Measurements from ENCODE around the gene GCK.
"Not testable (repeated sequence)": the region's sequence is repeated elsewhere in the genome, so short reads cannot be mapped to it uniquely, and the experiment has no call there.

The GCK gene

GRCh38 chr7:44210107-44210506, 20.9 kb upstream of the GCK start:
- no peak for DNase-seq (ENCODE audit: low read depth)
- TF ChIP-seq, protein P1, sequence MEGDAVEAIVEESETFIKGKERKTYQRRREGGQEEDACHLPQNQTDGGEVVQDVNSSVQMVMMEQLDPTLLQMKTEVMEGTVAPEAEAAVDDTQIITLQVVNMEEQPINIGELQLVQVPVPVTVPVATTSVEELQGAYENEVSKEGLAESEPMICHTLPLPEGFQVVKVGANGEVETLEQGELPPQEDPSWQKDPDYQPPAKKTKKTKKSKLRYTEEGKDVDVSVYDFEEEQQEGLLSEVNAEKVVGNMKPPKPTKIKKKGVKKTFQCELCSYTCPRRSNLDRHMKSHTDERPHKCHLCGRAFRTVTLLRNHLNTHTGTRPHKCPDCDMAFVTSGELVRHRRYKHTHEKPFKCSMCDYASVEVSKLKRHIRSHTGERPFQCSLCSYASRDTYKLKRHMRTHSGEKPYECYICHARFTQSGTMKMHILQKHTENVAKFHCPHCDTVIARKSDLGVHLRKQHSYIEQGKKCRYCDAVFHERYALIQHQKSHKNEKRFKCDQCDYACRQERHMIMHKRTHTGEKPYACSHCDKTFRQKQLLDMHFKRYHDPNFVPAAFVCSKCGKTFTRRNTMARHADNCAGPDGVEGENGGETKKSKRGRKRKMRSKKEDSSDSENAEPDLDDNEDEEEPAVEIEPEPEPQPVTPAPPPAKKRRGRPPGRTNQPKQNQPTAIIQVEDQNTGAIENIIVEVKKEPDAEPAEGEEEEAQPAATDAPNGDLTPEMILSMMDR (IDR thresholded peaks at IDR 0.05; ENCODE audit: low read depth, low read length, missing control alignments), result no peak
- H3K4me3 ChIP-seq (ENCODE audit: low read depth, low read length), result no peak overlapping the region
- in situ Hi-C loops (cut with HindIII; ENCODE audit: low sequenced_read_pairs), result loop anchor here (5.0 kb wide), 3 partner anchors 53 to 133 kb away; no protein-coding TSS in a partner anchor

DNA sequence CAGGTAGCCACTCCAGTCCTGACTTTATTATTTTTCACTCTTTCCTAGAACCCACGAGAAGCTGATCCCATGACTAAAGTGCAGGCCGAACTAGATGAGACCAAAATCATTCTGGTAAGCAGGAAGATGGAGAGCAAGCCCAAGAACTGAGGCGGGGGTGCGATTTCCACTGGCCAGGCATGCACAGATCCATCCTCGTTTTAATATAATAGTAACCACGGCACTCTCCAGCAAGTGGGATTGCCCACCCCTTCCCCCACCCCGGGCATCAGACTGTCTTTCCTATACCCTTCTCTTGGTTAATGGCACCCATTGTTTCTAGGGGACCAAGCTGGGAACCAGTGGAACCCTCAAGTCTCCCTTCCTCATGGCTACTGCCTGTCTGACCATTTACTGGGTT, 18.8 kb upstream of the GCK start:
- TF ChIP-seq, protein P1 (IDR thresholded peaks at IDR 0.05; ENCODE audit: low read depth, low read length, missing control alignments), result no peak
- in situ Hi-C loops (cut with HindIII; ENCODE audit: low sequenced_read_pairs), result no loop called here
- no peak for DNase-seq (ENCODE audit: low read depth)

DNA sequence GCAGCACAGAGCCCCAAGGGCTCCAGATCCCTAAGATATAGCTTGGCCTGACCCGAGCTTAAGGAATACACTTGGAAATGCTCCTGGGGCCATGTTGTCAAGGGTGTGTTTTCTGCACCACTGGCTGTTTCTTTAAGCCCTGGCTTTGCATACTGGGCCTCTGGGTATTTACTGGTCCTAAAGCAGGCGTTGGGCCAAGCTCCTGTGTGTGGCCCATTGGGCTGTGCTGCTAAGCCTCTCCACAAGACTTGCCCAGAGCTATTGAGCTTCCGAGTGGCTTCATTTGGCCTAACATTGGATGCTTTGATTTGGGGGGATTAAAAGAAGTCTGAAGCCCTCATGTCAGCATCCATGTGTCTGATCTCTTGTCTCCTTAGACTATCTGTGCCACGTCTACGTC, 16.8 kb upstream of the GCK start:
- no peak overlapping the region for H3K4me3 ChIP-seq (ENCODE audit: low read depth, low read length)
- in situ Hi-C loops (cut with HindIII; ENCODE audit: low sequenced_read_pairs), result no loop called here
- no peak for DNase-seq (ENCODE audit: low read depth)
- TF ChIP-seq, protein P1 (IDR thresholded peaks at IDR 0.05; ENCODE audit: low read depth, low read length, missing control alignments), result no peak

More for the DNA sequence above, 18.8 kb upstream of the GCK start:
- H3K4me3 ChIP-seq (ENCODE audit: low read depth, low read length), result no peak overlapping the region

GRCh38 chr7:44201813-44202212, 12.6 kb upstream of the GCK start:
- no peak for DNase-seq (ENCODE audit: low read depth)
- peak overlapping the region; percentile 87 for H3K4me3 ChIP-seq (ENCODE audit: low read depth, low read length)
- in situ Hi-C loops (cut with HindIII; ENCODE audit: low sequenced_read_pairs), result no loop called here
- TF ChIP-seq, protein P1 (IDR thresholded peaks at IDR 0.05; ENCODE audit: low read depth, low read length, missing control alignments), result no peak

GRCh38 chr7:44200699-44201461, 11.6 kb upstream of the GCK start, which contains the start of gene YKT6:
Gene YKT6, plus strand, starts transcription at chr7:44200978. Its CDS starts 158 bp downstream, at chr7:44201136.
- in situ Hi-C loops (cut with HindIII; ENCODE audit: low sequenced_read_pairs), result no loop called here
- DNase-seq (ENCODE audit: low read depth), result peak; percentile 77
- TF ChIP-seq, protein P1 (IDR thresholded peaks at IDR 0.05; ENCODE audit: low read depth, low read length, missing control alignments), result peak; percentile 67
- H3K4me3 ChIP-seq (ENCODE audit: low read depth, low read length), result peak within 1 kb of the TSS; percentile 87

GRCh38 chr7:44200163-44200562, 10.9 kb upstream of the GCK start:
- in situ Hi-C loops (cut with HindIII; ENCODE audit: low sequenced_read_pairs); H3K4me3 ChIP-seq (ENCODE audit: low read depth, low read length); DNase-seq (ENCODE audit: low read depth): not testable (repeated sequence)

DNA sequence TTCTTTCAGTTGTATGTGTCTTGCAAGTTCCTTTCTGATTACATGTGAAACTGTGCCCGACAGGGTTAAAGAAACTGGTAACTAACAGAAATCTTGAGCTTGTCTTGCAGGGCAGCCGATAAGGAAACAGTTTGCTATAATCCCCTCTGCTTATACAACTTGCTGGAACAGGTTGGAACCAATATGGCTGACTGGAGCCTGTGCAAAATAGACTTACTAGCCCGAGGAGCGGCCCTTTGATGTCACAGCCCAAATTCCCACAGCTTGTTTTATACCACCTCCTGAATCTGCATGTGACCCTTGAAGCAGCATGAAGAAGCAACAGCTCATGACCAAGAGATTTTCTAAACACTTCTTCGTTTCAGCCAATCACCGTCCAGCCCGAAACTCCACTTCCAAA, 8.2 kb upstream of the GCK start:
- TF ChIP-seq, protein P1 (IDR thresholded peaks at IDR 0.05; ENCODE audit: low read depth, low read length, missing control alignments), result no peak
- in situ Hi-C loops (cut with HindIII; ENCODE audit: low sequenced_read_pairs), result loop anchor here (10.0 kb wide), 1 partner anchor 133 kb away; the partner anchor contains the start of gene PGAM2
- no peak for DNase-seq (ENCODE audit: low read depth)
- H3K4me3 ChIP-seq (ENCODE audit: low read depth, low read length), result no peak overlapping the region

Data from astrocyte of the cerebellum (primary cell).